GM19025 (cell line): ENCODE results near the gene PSME2.
"Not testable (repeated sequence)": the region's sequence is repeated elsewhere in the genome, so short reads cannot be mapped to it uniquely, and the experiment has no call there.

Experiments
- ATAC-seq: cut with Tn5 transposase; IDR thresholded peaks from one replicate; pipeline ENCODE4 v1.9.1; 2021; ENCODE audit warnings: mild to moderate bottlenecking, low read depth, moderate library complexity; ENCODE audit not compliant: unreplicated experiment

The PSME2 gene

GRCh38 chr14:24116128-24116814 lies 30.1 kb downstream of the PSME2 start:
- no peak for ATAC-seq

- ATAC-seq = no peak
Measured at GRCh38 chr14:24115422-24116127, 30.8 kb downstream of the PSME2 start.

- ATAC-seq = peak; percentile 77
Measured at GRCh38 chr14:24114532-24115421, 31.6 kb downstream of the PSME2 start, which contains the start of the genes DCAF11 and NRL. TSS of gene DCAF11 (plus strand) at chr14:24114777. CDS start at chr14:24115595, 818 bp downstream. TSS of gene NRL (minus strand) at chr14:24114949. CDS start at chr14:24082848, 32,101 bp downstream.

GRCh38 chr14:24113801-24114531 lies 32.4 kb downstream of the PSME2 start:
- peak; percentile 24 for ATAC-seq

GRCh38 chr14:24113379-24113800 lies 33.0 kb downstream of the PSME2 start:
- no peak for ATAC-seq

- no peak for ATAC-seq
Measured at GRCh38 chr14:24110523-24110922, 35.9 kb downstream of the PSME2 start.

GRCh38 chr14:24110060-24110459 lies 36.4 kb downstream of the PSME2 start:
- ATAC-seq = no peak

GRCh38 chr14:24108336-24108874 lies 38.0 kb downstream of the PSME2 start:
- ATAC-seq = peak; percentile 26

- ATAC-seq = no peak
Measured at GRCh38 chr14:24106672-24107271, 39.6 kb downstream of the PSME2 start.

GRCh38 chr14:24105609-24106239 lies 40.7 kb downstream of the PSME2 start:
- not testable (repeated sequence) for ATAC-seq

GRCh38 chr14:24103451-24103850 lies 43.0 kb downstream of the PSME2 start:
- ATAC-seq = no peak

GRCh38 chr14:24102357-24103048 lies 43.9 kb downstream of the PSME2 start:
- no peak for ATAC-seq

- no peak for ATAC-seq
Measured at GRCh38 chr14:24100982-24101494, 45.4 kb downstream of the PSME2 start.

GRCh38 chr14:24100197-24100981 lies 46.0 kb downstream of the PSME2 start:
- no peak for ATAC-seq

GRCh38 chr14:24098927-24099813 lies 47.2 kb downstream of the PSME2 start:
- ATAC-seq = no peak

- no peak for ATAC-seq
Measured at GRCh38 chr14:24098229-24098926, 48.0 kb downstream of the PSME2 start.
